Activated naive CD4-positive, alpha-beta T cell treated with anti-CD3 and anti-CD28 coated beads, Interleukin-2, amount 10 ng/mL, durations not matched to agents 7 days and 5 days (primary cell): Measurements from ENCODE around the gene BATF3.
A peak's percentile ranks its signal among the peaks of the same experiment; 100 is the strongest.

Source experiments
- CTCF ChIA-PET: fragments of 350-600 bp; sonication (Branson Sonifier 250); formaldehyde crosslinking; loops from one replicate; lab custom pipeline; 2021; ENCODE audit warnings: antibody characterized with exemption; lab: Charles Lee
- DNase-seq: peaks from one replicate; pipeline ENCODE4 v3.0.0-alpha.2; 2020
- H3K27ac Mint-ChIP-seq: one replicate; pipeline ENCODE4 v1.8.0; 2021; ENCODE audit warnings: mild to moderate bottlenecking, moderate library complexity, mixed read lengths
- H3K27me3 Mint-ChIP-seq: one replicate; pipeline ENCODE4 v1.8.0; 2021; ENCODE audit warnings: mild to moderate bottlenecking, mixed read lengths
- H3K36me3 Mint-ChIP-seq: one replicate; pipeline ENCODE4 v1.8.0; 2021; ENCODE audit warnings: mixed read lengths
- H3K4me1 Mint-ChIP-seq: one replicate; pipeline ENCODE4 v1.8.0; 2021; ENCODE audit warnings: mixed read lengths
- H3K4me3 Mint-ChIP-seq: one replicate; pipeline ENCODE4 v1.8.0; 2021; ENCODE audit warnings: mild to moderate bottlenecking, moderate library complexity, mixed read lengths
- H3K9me3 Mint-ChIP-seq: one replicate; pipeline ENCODE4 v1.8.0; 2021; ENCODE audit warnings: mixed read lengths

BATF3 gene

GRCh38 chr1:212700223-212700891, 717 bp upstream of the BATF3 start:
- peak; percentile 53 for DNase-seq
- no peaks in the 10 kb centered on the region for H3K9me3 Mint-ChIP-seq

GRCh38 chr1:212699104-212699624, 476 bp downstream of the BATF3 start:
- no peaks in the 10 kb centered on the region for H3K9me3 Mint-ChIP-seq
- peaks cover 50% of the 10 kb centered on the region for H3K27me3 Mint-ChIP-seq
- peaks cover 4% of the 10 kb centered on the region for H3K36me3 Mint-ChIP-seq
- H3K4me1 Mint-ChIP-seq: peaks cover 32% of the 10 kb centered on the region
- DNase-seq: peak; percentile 66
- H3K4me3 Mint-ChIP-seq: peak overlapping the region; percentile 78
- CTCF ChIA-PET: interaction anchor here (0.6 to 2.6 kb wide), 17 partner anchors 9 to 296 kb away, joined by 3 to 19 read pairs (median 4); partner anchors contain the start of genes NSL1 and TATDN3
- H3K27ac Mint-ChIP-seq: no peak overlapping the region

More at GRCh38 chr1:212700223-212700891, 717 bp upstream of the BATF3 start:
- peaks cover 53% of the 10 kb centered on the region for H3K27me3 Mint-ChIP-seq
- H3K36me3 Mint-ChIP-seq: peaks cover 4% of the 10 kb centered on the region
- H3K4me3 Mint-ChIP-seq: peak overlapping the region; percentile 65
- peak overlapping the region; percentile 31 for H3K27ac Mint-ChIP-seq
- CTCF ChIA-PET: interaction anchor here (1.4 to 2.3 kb wide), 4 partner anchors 35 to 104 kb away, joined by 4 to 11 read pairs (median 8); no protein-coding TSS in a partner anchor
- H3K4me1 Mint-ChIP-seq: peaks cover 32% of the 10 kb centered on the region

- CTCF ChIA-PET: interaction anchor here (0.6 to 2.6 kb wide), 22 partner anchors 9 to 296 kb away, joined by 3 to 19 read pairs (median 4); partner anchors contain the start of genes NSL1 and TATDN3
- DNase-seq: no peak
- Mint-ChIP-seq H3K36me3 (peaks cover 4% of the 10 kb centered on the region), H3K9me3 (no peaks in the 10 kb centered on the region), H3K27ac (peak overlapping the region; percentile 34), H3K4me1 (peaks cover 32% of the 10 kb centered on the region), H3K27me3 (peaks cover 45% of the 10 kb centered on the region), H3K4me3 (peak overlapping the region; percentile 68)
These were observed 1.1 kb downstream of the BATF3 start for GRCh38 chr1:212698467-212699103.

- Mint-ChIP-seq H3K27ac (no peak overlapping the region), H3K4me1 (peaks cover 28% of the 10 kb centered on the region), H3K4me3 (no peak overlapping the region), H3K9me3 (no peaks in the 10 kb centered on the region), H3K36me3 (peaks cover 4% of the 10 kb centered on the region), H3K27me3 (peaks cover 41% of the 10 kb centered on the region)
- CTCF ChIA-PET: interaction anchor here (1.3 to 2.6 kb wide), 6 partner anchors 24 to 239 kb away, joined by 3 to 19 read pairs (median 6); no protein-coding TSS in a partner anchor
- DNase-seq: no peak
These were observed 2.8 kb downstream of the BATF3 start for GRCh38 chr1:212696721-212697331.

- no peak for DNase-seq
- CTCF ChIA-PET: interaction anchor here (0.8 to 0.9 kb wide), 2 partner anchors 8 to 28 kb away, joined by 4 read pairs; no protein-coding TSS in a partner anchor
- H3K4me3 Mint-ChIP-seq: no peak overlapping the region
- no peak overlapping the region for H3K27ac Mint-ChIP-seq
- peaks cover 4% of the 10 kb centered on the region for H3K36me3 Mint-ChIP-seq
- H3K4me1 Mint-ChIP-seq: peaks cover 13% of the 10 kb centered on the region
- no peaks in the 10 kb centered on the region for H3K9me3 Mint-ChIP-seq
- peaks cover 8% of the 10 kb centered on the region for H3K27me3 Mint-ChIP-seq
These were observed 6.6 kb downstream of the BATF3 start for GRCh38 chr1:212692774-212693644.

GRCh38 chr1:212691561-212692071, 8.0 kb downstream of the BATF3 start:
- Mint-ChIP-seq H3K27ac (no peak overlapping the region), H3K4me3 (no peak overlapping the region), H3K4me1 (peaks cover 7% of the 10 kb centered on the region), H3K9me3 (no peaks in the 10 kb centered on the region), H3K36me3 (peaks cover 4% of the 10 kb centered on the region), H3K27me3 (peaks cover 2% of the 10 kb centered on the region)
- DNase-seq: no peak
- CTCF ChIA-PET: no interaction called here

GRCh38 chr1:212690816-212691403, 8.7 kb downstream of the BATF3 start:
- Mint-ChIP-seq H3K36me3 (peaks cover 2% of the 10 kb centered on the region), H3K27me3 (no peaks in the 10 kb centered on the region), H3K9me3 (no peaks in the 10 kb centered on the region), H3K4me3 (no peak overlapping the region), H3K27ac (no peak overlapping the region), H3K4me1 (peaks cover 6% of the 10 kb centered on the region)
- CTCF ChIA-PET: interaction anchor here (1.0 to 1.9 kb wide), 3 partner anchors 26 to 235 kb away, joined by 3 to 8 read pairs (median 3); no protein-coding TSS in a partner anchor
- DNase-seq: no peak

- Mint-ChIP-seq H3K27me3 (no peaks in the 10 kb centered on the region), H3K4me1 (peaks cover 10% of the 10 kb centered on the region), H3K9me3 (no peaks in the 10 kb centered on the region), H3K4me3 (no peak overlapping the region), H3K36me3 (no peaks in the 10 kb centered on the region), H3K27ac (no peak overlapping the region)
- CTCF ChIA-PET: interaction anchor here (1.0 to 1.9 kb wide), 4 partner anchors 9 to 234 kb away, joined by 3 to 8 read pairs (median 3); no protein-coding TSS in a partner anchor
- no peak for DNase-seq
These were observed 9.7 kb downstream of the BATF3 start for GRCh38 chr1:212689758-212690529.

- no peaks in the 10 kb centered on the region for H3K36me3 Mint-ChIP-seq
- H3K27ac Mint-ChIP-seq: no peak overlapping the region
These were observed 10.4 kb downstream of the BATF3 start for GRCh38 chr1:212689196-212689725.

GRCh38 chr1:212688341-212689047, 11.1 kb downstream of the BATF3 start:
- CTCF ChIA-PET: interaction anchor here (1.2 to 1.4 kb wide), 3 partner anchors 10 to 189 kb away, joined by 3 to 4 read pairs (median 3); no protein-coding TSS in a partner anchor
- Mint-ChIP-seq H3K9me3 (no peaks in the 10 kb centered on the region), H3K27ac (no peak overlapping the region), H3K4me3 (no peak overlapping the region), H3K4me1 (peaks cover 19% of the 10 kb centered on the region), H3K36me3 (no peaks in the 10 kb centered on the region), H3K27me3 (no peaks in the 10 kb centered on the region)
- DNase-seq: no peak

More at GRCh38 chr1:212689196-212689725, 10.4 kb downstream of the BATF3 start:
- no peak for DNase-seq
- CTCF ChIA-PET: interaction anchor here (0.6 to 1.9 kb wide), 5 partner anchors 9 to 313 kb away, joined by 3 to 8 read pairs (median 3); no protein-coding TSS in a partner anchor
- no peaks in the 10 kb centered on the region for H3K9me3 Mint-ChIP-seq
- no peak overlapping the region for H3K4me3 Mint-ChIP-seq
- H3K27me3 Mint-ChIP-seq: no peaks in the 10 kb centered on the region
- peaks cover 11% of the 10 kb centered on the region for H3K4me1 Mint-ChIP-seq

GRCh38 chr1:212687811-212688210, 11.8 kb downstream of the BATF3 start:
- H3K27me3 Mint-ChIP-seq: peaks cover 3% of the 10 kb centered on the region
- no peak overlapping the region for H3K4me3 Mint-ChIP-seq
- no peaks in the 10 kb centered on the region for H3K9me3 Mint-ChIP-seq
- no peak for DNase-seq
- H3K4me1 Mint-ChIP-seq: peaks cover 25% of the 10 kb centered on the region
- H3K27ac Mint-ChIP-seq: no peak overlapping the region
- CTCF ChIA-PET: interaction anchor here (1.4 kb wide), 1 partner anchor 23 kb away, joined by 3 read pairs; no protein-coding TSS in a partner anchor
- no peaks in the 10 kb centered on the region for H3K36me3 Mint-ChIP-seq
